CD4-positive, alpha-beta T cell treated with Interleukin-10 for 1 hour (primary cell): ENCODE data around the gene PTPRU.

Experiments used
- DNase-seq: peaks from one replicate; pipeline ENCODE4 v3.0.0-alpha.2; 2020

PTPRU gene

DNA sequence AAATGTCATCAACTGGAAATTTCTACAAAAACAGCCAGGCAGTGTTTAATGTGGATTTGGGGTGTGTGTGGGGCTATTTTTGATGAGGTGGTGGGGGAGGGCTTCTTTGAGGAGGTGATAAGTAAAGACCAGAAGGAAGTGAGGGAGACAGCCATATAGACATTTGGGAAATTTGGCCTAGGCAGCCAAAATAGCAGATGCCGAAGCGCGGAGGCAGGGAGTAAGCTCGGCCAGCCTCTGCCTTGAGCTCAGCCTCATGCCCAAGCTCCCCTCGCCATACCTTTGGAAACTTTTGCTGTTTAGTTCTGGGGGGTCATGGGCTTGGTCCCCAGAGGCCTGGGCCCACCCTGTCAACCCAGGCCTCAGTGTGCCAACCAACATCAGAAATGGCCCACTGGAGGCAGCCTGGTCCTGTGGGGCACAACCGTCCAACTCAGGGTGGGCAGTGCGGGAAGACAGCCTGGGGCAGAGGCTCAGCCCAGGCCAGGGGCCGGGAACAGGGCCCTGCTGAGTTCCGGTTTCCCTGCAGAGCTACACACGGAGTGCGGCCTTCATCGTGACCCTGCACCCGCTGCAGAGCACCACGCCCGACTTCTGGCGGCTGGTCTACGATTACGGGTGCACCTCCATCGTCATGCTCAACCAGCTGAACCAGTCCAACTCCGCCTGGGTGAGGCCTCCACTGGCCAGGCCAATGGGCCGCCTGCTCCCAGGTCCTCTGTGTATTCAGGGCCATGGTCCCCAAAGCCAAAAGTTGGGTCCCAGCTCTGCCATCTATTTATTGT is 84.0 kb downstream of the PTPRU start:
- no peak for DNase-seq

DNA sequence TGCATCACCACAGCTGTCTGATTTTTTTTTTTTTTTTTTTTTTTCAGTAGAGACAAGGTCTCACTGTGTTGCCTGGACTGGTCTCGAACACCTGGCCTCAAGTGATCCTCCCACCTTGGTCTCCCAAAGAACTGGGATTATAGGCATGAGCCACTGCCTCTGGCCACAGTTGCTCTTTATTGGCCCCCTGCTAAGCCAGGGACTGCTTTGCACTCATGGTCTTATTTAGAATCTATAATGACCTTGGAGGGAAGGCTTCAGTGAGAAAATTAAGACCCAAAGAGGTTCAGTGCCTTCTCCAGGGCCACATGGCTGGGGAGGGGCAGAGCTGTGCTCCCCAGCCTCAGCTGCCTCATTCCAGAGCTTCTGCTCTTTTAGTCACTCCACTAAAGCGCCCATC is 84.9 kb downstream of the PTPRU start:
- DNase-seq: no peak

DNA sequence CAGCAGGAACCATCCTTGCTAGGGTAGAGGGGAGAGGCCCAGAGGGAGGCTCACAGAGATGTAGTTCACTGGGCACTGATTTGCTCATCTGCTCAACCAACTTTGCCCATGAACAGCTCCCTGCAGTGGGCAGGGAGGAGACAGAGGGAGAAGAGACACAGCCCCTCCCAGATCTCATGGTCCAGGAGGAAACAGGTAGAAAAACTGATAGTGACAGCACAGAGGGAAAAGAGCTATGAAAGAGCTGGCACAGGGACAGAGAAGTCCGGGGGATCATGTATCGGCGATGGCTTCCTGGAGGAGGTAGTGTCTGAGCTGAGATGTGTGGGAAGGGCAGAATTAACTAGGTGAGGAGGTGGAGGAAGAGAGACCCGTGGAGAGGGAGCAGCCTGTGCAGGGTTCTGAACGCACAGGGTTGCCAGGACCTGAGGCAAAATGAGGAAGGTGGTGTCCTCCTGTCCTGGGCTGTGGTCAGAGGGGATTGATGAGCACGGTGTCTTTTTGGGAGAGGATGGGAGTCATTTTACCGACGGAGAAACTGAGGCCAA is 85.9 kb downstream of the PTPRU start:
- no peak for DNase-seq

DNA sequence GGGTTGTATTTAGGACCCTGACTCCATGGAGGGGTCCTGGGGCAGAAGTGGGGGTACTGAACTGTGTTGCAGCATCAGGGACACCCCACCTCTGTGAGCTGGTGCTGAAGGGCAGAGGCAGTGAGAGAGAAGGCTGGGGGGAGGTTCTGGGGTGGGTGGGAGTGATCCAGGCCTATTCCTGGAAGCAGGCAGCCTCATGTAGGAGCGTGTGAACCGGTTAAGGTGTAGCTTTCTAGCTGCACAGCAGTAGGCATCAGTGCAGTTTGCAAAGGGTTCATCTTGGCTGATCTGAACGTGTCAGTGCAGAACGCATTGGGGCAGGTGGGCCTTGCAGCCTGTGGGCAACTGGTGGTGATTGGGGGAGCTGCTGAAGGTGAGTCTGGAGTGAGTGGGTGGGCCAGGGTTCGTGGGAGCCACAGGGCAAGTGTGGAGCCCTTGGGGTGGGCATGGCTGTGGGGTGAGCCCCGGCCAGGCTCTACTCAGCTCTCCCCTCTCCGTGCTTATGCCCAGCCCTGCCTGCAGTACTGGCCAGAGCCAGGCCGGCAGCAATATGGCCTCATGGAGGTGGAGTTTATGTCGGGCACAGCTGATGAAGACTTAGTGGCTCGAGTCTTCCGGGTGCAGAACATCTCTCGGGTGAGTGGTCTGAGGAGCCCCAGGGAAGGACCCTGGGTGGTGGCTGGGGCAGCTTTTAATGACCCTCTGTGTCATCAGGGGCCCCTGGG is 86.7 kb downstream of the PTPRU start:
- DNase-seq: no peak

DNA sequence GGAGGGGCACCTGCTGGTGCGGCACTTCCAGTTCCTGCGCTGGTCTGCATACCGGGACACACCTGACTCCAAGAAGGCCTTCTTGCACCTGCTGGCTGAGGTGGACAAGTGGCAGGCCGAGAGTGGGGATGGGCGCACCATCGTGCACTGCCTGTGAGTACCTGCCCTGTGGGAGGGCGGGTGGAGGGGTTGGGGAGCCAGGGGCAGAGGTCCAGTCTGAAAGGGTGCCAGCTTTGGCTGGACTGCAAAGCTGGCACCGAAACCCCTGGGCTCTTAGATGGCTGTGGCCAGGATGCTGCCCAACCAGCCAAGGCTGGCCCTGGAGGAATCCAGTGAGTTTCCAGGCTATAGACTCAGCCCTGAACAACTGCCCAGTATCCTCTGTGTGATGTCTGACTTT is 87.3 kb downstream of the PTPRU start:
- no peak for DNase-seq

DNA sequence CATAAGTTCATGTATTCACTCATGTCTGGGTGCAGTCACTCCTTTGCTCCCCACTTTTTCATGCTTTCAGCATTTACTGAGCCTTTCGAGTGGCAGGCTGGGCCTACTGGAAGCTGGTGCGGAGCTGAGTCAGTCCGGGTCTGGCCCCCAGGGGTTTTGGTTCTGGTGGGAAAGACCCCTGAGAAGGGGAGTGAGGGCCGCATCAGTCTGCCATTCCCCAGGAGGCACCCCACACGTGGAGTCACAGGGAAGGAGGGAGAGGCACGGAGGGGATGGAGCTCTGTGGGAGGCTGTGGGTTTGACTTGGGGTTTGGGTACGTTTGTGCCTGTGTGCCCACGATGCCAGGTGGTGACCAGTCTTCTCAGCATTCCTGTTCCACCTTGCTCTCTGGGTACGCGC is 87.9 kb downstream of the PTPRU start:
- DNase-seq: no peak

DNA sequence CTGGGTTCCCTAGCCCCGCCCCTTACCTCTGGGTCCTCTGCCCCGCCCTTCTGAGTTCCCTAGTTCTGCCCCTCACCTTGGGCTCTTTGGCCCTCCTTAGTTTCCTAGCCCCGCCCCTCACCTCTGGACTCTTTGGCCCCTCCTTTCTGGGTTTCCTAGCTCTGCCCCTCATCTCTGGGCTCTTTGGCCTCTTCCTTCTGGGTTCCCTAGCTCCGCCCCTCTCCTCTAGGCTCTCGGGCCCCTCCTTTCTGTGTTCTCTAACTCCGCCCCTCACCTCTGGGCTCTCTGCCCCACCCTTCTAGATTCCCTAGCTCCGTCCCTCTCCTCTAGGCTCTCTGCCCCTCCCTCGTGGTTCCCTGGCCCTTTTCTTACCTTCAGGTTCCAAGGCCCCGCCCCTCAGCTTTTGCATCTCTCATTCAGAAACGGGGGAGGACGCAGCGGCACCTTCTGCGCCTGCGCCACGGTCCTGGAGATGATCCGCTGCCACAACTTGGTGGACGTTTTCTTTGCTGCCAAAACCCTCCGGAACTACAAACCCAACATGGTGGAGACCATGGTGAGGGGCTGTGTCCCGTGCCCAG is 88.5 kb downstream of the PTPRU start:
- DNase-seq: no peak

DNA sequence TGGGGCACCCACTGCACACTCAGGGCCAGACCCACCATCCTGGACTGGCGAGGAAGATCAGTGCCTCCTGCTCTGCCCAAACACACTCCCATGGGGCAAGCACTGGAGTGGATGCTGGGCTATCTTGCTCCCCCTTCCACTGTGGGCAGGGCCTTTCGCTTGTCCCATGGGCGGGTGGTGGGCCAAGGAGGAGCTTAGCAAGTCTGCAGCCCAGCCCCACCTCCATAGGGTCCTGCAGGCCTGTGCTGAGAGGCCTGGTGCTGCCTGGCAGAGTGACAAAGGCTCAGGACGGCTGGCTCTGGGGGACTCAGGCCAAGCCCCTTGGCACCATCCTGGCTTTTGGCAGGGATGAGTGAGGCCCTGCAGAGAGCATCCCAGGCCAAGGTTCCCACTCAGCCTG is 89.4 kb downstream of the PTPRU start:
- DNase-seq: no peak

DNA sequence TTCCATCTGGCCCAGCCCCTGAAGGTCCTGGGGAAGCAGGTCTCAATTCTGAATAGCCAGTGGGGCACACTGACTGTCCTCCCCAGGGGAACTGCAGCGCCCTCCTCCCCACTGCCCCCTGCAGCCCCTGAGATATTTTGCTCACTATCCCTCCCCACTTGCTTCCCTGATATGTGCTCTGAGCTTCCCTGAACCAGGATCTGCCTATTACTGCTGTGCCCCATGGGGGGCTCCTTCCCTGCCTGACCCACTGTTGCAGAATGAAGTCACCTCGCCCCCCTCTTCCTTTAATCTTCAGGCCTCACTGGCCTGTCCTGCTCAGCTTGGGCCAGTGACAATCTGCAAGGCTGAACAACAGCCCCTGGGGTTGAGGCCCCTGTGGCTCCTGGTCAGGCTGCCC is 89.8 kb downstream of the PTPRU start:
- DNase-seq: no peak

DNA sequence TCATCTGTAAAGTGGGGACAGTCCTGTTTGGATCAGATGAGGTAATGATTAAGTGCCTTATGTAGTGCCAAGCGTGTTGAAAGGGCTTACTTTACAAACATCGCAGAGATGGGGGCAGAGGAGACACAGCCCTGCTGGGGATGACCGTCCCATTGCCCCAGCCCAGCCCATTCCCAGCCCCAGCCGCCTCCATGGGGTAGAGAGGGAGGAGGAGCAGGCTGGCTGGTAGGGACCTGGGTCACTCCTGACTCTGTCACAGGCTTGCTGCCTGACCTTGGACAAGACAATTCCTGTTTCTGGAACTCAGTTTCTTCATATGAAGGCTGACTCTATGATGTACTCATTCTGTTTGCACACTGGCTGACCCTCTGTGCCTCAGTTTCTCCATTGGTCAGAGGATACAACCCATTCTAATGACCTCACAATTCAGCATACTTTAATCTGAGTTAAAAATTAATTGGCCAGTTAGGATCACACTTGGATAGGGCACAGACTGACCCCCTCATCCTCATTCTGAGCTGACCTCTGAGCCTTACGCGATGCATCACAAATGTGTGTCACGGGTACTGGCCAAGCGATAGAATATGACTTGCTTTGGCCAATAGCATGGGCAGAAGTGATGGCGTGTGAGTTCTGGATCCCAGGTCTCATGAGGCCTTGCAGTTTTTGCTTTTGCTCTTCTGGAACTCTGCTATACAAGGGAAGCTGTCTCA is 91.1 kb downstream of the PTPRU start:
- DNase-seq: no peak

DNA sequence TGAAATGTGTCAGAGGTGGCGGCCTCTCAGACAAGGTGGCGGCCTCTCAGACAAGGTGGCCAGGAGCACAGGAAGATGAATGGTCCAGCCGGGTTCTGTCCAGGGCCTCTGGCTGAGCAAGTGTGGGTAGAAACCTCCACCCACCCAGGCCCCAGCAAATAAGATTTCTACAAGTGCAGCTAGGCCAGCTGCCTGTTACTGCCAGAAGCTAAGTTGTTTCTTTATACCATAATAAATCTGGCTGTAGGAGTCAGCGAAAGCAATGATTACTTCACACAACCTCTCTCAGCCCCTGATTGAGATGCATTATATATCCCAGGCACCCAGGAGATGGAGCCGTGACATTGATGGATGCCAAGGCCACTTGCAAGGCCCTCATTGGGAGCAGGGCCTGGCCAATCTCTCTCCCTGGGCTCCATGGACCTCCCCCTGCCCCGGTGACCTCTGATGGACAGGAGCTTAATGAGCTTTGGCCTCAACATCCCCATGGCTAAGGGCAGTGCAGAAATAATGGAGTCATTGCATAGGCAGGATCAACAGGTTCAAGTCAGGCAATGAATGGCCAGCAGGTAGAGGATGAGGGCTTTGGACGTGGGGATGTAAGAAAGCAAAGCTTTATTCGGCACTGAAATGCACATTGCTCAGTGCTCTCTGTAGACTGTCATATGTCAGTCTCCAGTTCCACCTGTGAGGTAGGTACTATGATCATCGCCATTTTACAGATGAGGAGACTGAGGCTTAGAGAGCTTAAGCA is 92.9 kb downstream of the PTPRU start:
- no peak for DNase-seq

DNA sequence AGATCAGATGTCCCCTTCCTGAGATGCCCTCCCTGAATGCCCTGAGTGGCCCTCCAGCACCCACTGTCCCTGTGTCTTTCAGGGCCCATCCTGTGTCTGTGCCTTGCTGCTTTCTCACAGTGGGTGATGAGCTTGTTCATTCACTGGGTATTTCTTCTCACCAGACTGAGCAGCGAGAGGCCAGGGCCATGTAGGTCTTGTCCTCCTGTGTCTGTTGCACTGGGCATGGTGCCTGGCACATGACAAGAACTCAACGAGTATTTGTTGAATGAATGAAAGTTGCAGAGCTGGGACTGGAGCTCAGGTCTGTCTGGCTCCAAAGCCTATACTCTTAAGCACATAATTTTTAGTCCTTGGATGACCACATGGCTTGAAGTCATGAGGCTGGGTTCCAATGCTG is 93.8 kb downstream of the PTPRU start:
- DNase-seq: no peak

DNA sequence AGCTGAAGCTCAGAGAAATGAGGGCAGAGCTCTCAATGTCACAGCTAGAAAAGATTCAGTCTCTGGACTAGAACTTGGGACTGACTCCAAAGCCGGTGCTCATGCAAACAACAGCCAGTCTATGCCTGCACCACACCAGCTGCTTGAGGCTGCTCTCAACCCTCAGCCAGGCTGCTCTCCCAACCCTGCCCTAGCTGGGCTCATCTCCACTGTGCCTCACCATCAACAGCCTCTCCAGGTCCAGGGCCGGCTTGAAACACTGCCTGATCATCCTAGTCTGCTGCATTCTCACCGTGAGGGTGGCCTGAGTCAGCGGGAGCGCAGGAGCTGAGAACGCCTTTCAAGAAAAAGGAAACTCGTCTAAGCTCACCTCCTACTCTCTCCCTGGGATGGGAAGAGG is 94.5 kb downstream of the PTPRU start:
- DNase-seq: no peak

DNA sequence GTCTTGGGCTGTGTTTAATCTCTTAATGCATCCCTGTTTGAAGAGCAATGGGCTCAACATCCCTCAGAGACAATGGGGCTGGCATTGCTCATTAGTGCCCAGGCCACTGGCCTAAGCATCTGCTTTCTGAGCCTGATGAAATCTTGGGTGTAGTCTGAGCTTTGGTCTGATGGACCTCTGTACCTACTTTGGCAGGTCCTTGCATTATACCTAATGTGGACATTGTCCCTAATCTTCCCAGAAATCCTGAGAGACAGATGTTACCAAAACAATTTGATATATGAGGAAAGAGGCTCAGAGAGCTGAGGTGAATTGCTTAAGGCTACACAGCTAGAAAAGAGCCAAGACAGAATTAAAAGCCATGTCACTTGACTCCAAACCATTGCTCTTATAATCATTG is 95.0 kb downstream of the PTPRU start:
- no peak for DNase-seq

DNA sequence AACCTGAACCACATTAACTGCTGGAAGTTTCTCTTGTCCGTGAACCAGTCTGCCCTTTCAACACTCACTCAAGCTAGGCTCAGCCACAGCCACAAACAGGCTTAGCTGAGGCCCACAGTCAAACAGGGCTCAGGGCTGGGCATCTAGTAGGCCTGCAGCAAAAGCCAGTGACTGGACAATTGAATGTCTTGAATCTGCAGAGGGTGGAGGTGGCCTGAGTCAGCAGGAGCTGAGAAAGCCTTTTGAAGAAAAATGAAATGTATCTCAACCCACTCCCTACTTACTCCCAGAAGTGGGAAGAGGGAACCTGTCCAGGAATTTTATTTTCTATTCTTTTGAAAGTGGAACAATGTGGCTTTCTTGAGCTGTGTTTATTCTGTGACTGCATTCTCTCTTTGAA is 95.4 kb downstream of the PTPRU start:
- no peak for DNase-seq

DNA sequence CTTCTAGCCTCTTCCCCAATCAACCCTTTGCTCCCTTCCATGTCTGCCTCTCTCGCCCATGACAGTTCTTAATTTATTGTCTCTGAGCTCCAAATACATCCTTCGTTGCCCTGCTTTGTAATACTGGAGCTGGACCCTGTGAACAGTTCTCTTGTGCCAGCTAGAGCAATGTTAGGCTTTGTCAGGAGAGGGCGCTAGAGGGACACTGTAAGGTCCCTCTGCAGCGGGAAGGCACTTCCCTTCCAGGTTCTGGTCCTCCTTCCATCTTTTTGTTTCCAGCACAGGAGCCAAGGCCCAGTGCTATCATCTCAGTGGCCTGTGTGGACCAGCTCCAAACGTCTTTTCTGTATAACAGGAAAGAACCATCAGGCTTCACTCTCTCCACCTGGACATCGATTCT is 95.9 kb downstream of the PTPRU start:
- DNase-seq: no peak

DNA sequence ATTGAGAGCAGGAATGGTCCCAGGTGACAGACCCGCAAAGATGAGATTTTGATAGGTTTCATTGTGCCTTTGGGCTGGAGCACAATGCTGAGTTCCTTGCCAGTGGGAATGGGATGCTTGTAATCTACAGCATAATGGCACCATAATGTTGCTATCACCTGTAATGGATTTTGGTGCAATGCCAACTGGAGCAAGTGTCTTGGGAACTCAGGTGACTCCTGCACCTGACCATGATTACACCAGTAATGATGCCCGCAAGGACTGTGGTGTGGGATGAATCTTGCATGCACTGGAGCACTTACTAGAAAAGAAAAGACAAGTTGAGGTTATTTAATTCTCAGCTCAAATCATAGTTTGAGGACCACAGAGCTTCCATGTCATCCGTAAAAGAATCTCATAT is 96.7 kb downstream of the PTPRU start:
- no peak for DNase-seq

DNA sequence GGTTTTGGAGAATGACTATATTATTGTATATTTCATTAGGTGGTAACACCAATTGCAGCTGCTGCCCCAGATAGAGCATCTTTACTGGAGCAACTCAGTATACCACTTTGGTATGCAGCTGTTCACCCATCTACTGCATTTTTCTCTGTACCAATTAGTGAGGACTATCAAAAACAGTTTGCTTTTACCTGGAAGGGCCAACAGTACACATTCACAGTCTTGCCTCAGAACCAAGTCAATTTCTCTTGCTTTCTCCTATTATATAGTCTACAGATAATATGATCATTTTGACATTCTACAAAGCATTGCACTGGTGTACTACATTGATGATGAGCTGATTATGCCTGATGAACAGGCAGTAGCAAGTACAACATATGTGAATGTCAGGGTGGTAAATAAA is 99.3 kb downstream of the PTPRU start:
- DNase-seq: no peak

DNA sequence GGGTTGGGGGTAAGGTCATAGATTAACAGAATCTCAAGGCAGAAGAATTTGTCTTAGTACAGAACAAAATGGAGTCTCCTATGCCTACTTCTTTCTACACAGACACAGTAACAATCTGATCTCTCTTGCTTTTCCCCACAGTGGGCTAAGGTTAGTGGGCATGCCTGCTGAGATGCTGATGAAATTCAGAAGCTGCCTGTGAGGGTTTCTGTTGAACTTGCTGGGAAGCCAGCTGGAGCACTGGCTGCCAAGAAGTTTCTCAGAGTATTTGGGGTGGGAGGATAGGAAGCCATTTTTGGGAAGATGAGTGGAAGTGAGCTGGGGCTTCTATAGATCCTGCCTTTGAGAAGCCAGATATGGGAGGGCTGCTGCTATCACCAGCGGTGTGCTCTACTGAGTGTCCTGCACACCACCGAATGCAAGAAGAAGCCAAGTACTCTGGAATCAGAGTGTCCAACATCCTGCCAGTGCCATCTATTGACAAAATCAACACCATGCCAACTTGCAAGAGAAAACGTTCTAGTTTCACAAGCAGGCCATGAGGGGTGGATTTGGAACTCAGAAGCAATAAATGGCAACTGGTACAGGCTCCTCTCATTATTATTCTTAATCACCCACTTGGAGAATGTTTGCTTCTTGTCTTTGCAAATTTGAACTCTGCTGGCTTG is 102.7 kb downstream of the PTPRU start:
- no peak for DNase-seq

DNA sequence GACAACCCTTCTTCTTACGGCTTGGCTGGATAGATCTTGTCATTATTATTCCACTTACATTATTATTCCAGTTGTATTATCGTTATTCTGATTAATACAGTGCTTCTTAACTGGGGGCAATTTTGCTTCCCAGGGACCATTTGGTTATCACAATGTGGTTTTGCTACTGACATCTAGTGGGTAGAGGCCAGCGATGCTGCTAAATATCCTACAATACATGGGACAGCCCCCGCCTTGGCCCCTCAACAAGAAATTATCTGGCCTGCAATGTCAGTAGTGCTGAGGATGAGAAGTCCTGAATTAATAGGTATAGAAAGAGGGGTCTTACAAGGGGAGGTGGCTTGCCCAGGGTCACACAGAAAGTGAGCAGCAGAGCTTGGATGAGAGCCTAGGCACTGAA is 105.6 kb downstream of the PTPRU start:
- no peak for DNase-seq

DNA sequence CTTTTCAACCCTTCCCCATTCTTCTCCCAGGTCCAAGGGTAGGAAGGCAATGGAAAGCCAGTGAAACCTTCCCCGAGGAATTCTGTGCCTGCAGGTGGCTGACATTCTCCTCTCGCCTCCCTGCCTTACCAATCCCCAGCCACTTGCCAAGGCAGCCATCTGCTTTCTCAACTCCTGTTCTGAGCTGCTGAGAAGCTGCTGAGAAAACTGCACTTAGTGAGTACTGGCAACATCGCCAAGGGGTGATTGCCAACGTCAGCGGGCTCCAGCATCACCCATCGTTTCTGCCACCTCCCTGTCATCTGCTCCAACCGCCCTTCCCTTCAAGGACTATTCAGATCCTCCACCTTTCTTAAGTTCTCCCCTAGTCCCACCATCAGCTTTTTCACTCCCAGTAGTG is 106.0 kb downstream of the PTPRU start:
- DNase-seq: no peak

DNA sequence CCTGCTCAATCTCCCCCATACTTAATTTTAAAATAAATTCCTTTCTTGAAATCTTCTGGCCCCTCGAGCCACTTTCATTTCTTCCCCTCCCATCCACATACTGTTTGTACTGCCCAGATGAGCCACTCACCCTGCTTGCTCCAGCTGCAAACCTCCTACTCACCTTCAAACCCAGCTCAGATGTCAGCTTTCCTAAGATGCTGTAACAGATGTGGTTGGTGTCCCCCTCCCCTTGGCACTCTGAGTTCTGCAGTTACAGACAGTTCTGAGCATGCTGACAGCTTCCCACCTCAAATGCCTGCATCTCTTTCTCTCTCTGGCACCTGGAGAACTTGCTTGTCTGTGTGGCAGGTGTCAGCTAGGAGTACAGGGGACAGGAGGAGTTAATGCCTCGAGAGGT is 106.7 kb downstream of the PTPRU start:
- no peak for DNase-seq
